Measurements from ENCODE around the gene DISP2. TPM values are rescaled to one million over a fixed set of nuclear protein-coding genes. Genes with fewer than 3 reads are reported as not detected.

DISP2 gene
- total RNA-seq, 1 experiment from 2014 or later = 0.87 TPM

GRCh38 chr15:40342416-40343320, 15.4 kb upstream of the DISP2 start:
- Histone ChIP-seq H3F3A (ENCODE audit: low read length, unreplicated experiment) (peaks cover 11% of the 10 kb centered on the region), H3K4me3 (ENCODE audit: low read length) (peak overlapping the region; percentile 33; the same call in 1 of the 2 replicates), H3K9me3 (ENCODE audit: low read length) (no peaks in the 10 kb centered on the region), H3K27me3 (ENCODE audit: low read length) (no peaks in the 10 kb centered on the region), H3K4me2 (ENCODE audit: low read length) (peak overlapping the region; percentile 80), H3K27ac (ENCODE audit: low read length) (peak overlapping the region; percentile 100), H3K9me2 (replicated peaks; ENCODE audit: low read length) (no peaks in the 10 kb centered on the region), H4K20me1 (ENCODE audit: low read length) (no peaks in the 10 kb centered on the region), H3K9ac (ENCODE audit: low read length) (peak overlapping the region; percentile 98), H3K36me3 (ENCODE audit: low read depth, low read length) (peaks cover 7% of the 10 kb centered on the region), H3K79me2 (ENCODE audit: low read length) (peaks cover 42% of the 10 kb centered on the region), H2AFZ (ENCODE audit: low read length) (no peak overlapping the region), H3K4me1 (ENCODE audit: insufficient read depth, low read length) (peaks cover 91% of the 10 kb centered on the region)
- ATAC-seq (peak; percentile 4), DNase-seq (peak; percentile 89)
- intact Hi-C loops (cut with micrococcal nuclease) = loop anchor here (5.0 to 10.0 kb wide), 3 partner anchors 65 to 162 kb away; partner anchors contain the start of genes BAHD1 and IVD
- BruUV-seq (replicated peaks) = no TSS peak
- CTCF ChIA-PET = interaction anchor here (2.0 to 2.2 kb wide), 2 partner anchors 24 to 79 kb away, joined by 9 to 10 read pairs; no protein-coding TSS in a partner anchor
- POLR2A ChIA-PET (ENCODE audit: unreplicated experiment) = interaction anchor here (0.6 to 0.7 kb wide), 2 partner anchors 15 to 112 kb away, joined by 4 read pairs; partner anchors contain the start of gene DISP2
- TF ChIP-seq EZH2phosphoT487 (IDR thresholded peaks at IDR 0.05; ENCODE audit: borderline replicate concordance, low read length) = no peak
- no peak for TF ChIP-seq EZH2 (IDR thresholded peaks at IDR 0.05; ENCODE audit: low read length, unreplicated experiment)
- no peak for TF ChIP-seq CTCF (conservative IDR thresholded peaks at IDR 0.05; ENCODE audit: low read depth, low read length)

- Histone ChIP-seq H3K4me1 (ENCODE audit: insufficient read depth, low read length) (peaks cover 91% of the 10 kb centered on the region), H3K27ac (ENCODE audit: low read length) (peak overlapping the region; percentile 100), H3K79me2 (ENCODE audit: low read length) (peaks cover 33% of the 10 kb centered on the region), H2AFZ (ENCODE audit: low read length) (no peak overlapping the region), H4K20me1 (ENCODE audit: low read length) (no peaks in the 10 kb centered on the region), H3K36me3 (ENCODE audit: low read depth, low read length) (no peaks in the 10 kb centered on the region), H3K9me2 (replicated peaks; ENCODE audit: low read length) (no peaks in the 10 kb centered on the region), H3K27me3 (ENCODE audit: low read length) (no peaks in the 10 kb centered on the region), H3K9me3 (ENCODE audit: low read length) (no peaks in the 10 kb centered on the region), H3K9ac (ENCODE audit: low read length) (peak overlapping the region; percentile 98), H3F3A (ENCODE audit: low read length, unreplicated experiment) (peaks cover 11% of the 10 kb centered on the region), H3K4me3 (ENCODE audit: low read length) (peak overlapping the region; percentile 48), H3K4me2 (ENCODE audit: low read length) (peak overlapping the region; percentile 80)
- intact Hi-C loops (cut with micrococcal nuclease) = loop anchor here (5.0 to 10.0 kb wide), 3 partner anchors 64 to 161 kb away; partner anchors contain the start of genes BAHD1 and IVD
- ATAC-seq (peak; percentile 47), DNase-seq (peak; percentile 97)
- ChIA-PET POLR2A (ENCODE audit: unreplicated experiment) (interaction anchor here (0.6 to 0.7 kb wide), 2 partner anchors 14 to 112 kb away, joined by 4 read pairs; partner anchors contain the start of gene DISP2), CTCF (interaction anchor here (2.0 to 2.2 kb wide), 2 partner anchors 24 to 78 kb away, joined by 9 to 10 read pairs; no protein-coding TSS in a partner anchor)
- TF ChIP-seq EZH2phosphoT487 (IDR thresholded peaks at IDR 0.05; ENCODE audit: borderline replicate concordance, low read length) = no peak
- TF ChIP-seq EZH2 (IDR thresholded peaks at IDR 0.05; ENCODE audit: low read length, unreplicated experiment) = no peak
- no peak for TF ChIP-seq CTCF (conservative IDR thresholded peaks at IDR 0.05; ENCODE audit: low read depth, low read length)
- BruUV-seq (replicated peaks) = no TSS peak
Observed at GRCh38 chr15:40343512-40343911, 14.5 kb upstream of the DISP2 start.
